MM.1S (cell line): ENCODE measurements around the gene BCCIP.

Experiments
- DNase-seq: peaks from one replicate; pipeline ENCODE4 v3.0.0-alpha.2; 2015
- H2AFZ ChIP-seq: fragments of 300-600 bp; sonication (generic); 2 replicates; pipeline ENCODE4 v1.6.0; 2016; ENCODE audit warnings: antibody characterized with exemption, low read length
- H3F3A ChIP-seq: fragments of 300-600 bp; sonication (generic); 2 replicates; pipeline ENCODE4 v1.6.1; 2016; ENCODE audit warnings: mild to moderate bottlenecking, antibody characterized with exemption, low read length, moderate library complexity, mixed read lengths; ENCODE audit not compliant: insufficient read depth
- H3K27ac ChIP-seq: fragments of 300-600 bp; sonication (generic); 2 replicates; pipeline ENCODE4 v1.5.1; 2016; ENCODE audit warnings: mild to moderate bottlenecking, low read length
- H3K27me3 ChIP-seq: fragments of 300-600 bp; sonication (generic); replicated peaks from 2 replicates; pipeline ENCODE4 v1.6.0; 2016; ENCODE audit warnings: low read length; ENCODE audit not compliant: insufficient read depth
- H3K36me3 ChIP-seq: fragments of 300-600 bp; sonication (generic); replicated peaks from 2 replicates; pipeline ENCODE4 v1.6.1; 2016; ENCODE audit warnings: mild to moderate bottlenecking, low read length, mixed read lengths; ENCODE audit not compliant: insufficient read depth
- H3K4me1 ChIP-seq: fragments of 300-600 bp; sonication (generic); 2 replicates; pipeline ENCODE4 v1.6.1; 2016; ENCODE audit warnings: low read length, mixed read lengths
- H3K4me2 ChIP-seq: fragments of 300-600 bp; sonication (generic); 2 replicates; pipeline ENCODE4 v1.6.0; 2016; ENCODE audit warnings: low read depth, low read length
- H3K4me3 ChIP-seq: fragments of 300-600 bp; sonication (generic); 2 replicates; pipeline ENCODE4 v1.5.1; 2016; ENCODE audit warnings: low read length, mixed read lengths
- H3K79me2 ChIP-seq: fragments of 300-600 bp; sonication (generic); 2 replicates; pipeline ENCODE4 v1.6.1; 2016; ENCODE audit warnings: mixed run types, low read length, mixed read lengths
- H3K9ac ChIP-seq: fragments of 300-600 bp; sonication (generic); 2 replicates; pipeline ENCODE4 v1.6.1; 2016; ENCODE audit warnings: low read length, mixed read lengths
- H3K9me2 ChIP-seq: fragments of 300-600 bp; sonication (generic); replicated peaks from 2 replicates; pipeline ENCODE4 v1.6.1; 2016; ENCODE audit warnings: mild to moderate bottlenecking, low read length, mixed read lengths; ENCODE audit not compliant: insufficient read depth
- H3K9me3 ChIP-seq: fragments of 300-600 bp; sonication (generic); replicated peaks from 2 replicates; pipeline ENCODE4 v1.6.1; 2016; ENCODE audit warnings: mild to moderate bottlenecking, low read length, mixed read lengths; ENCODE audit not compliant: insufficient read depth
- H4K20me1 ChIP-seq: fragments of 300-600 bp; sonication (generic); 2 replicates; pipeline ENCODE4 v1.6.1; 2016; ENCODE audit warnings: mild to moderate bottlenecking, low read length, moderate library complexity, mixed read lengths; ENCODE audit not compliant: insufficient read depth
- CTCF ChIP-seq: fragments of 300-600 bp; sonication (generic); IDR thresholded peaks from 2 replicates; pipeline ENCODE4 v1.5.1; 2016; ENCODE audit warnings: antibody characterized with exemption, low read length, mixed read lengths
- EZH2 ChIP-seq: fragments of 300-600 bp; sonication (generic); optimal IDR thresholded peaks from 2 replicates; pipeline ENCODE3; 2017; ENCODE audit warnings: low read depth, mild to moderate bottlenecking, antibody characterized with exemption, low read length, mixed read lengths
- EZH2phosphoT487 ChIP-seq: fragments of 300-600 bp; sonication (generic); IDR thresholded peaks from 2 replicates; pipeline ENCODE4 v1.6.1; 2018; ENCODE audit warnings: antibody characterized with exemption, low read length

Gene BCCIP

DNA sequence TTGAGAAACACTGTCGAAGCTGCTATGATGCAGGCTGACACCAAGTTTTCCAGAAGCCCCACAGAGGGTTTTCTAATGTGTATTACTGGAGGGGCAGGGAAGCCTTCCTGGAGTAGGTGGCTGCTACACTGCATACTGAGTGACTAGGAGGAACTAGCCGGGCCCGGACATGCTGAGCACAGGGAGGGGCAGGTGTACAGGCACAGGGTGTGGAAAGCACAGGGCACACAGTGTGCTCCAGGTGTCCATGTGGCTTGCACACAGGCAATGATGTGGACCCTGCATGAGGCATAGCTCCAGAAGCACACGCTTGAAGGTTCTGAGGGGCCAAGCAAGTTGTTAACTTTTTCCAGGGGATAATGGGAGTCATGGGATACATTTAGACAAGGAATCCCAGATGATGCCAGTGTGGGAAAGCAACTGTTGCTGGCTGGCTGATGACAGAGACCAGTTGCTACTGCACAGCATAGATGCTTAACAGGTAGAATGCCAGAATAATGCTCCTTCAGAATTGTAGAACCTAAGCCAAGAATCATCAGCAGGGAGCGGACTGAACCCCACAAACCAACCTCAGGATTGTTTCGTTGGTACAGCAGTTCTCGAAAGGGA is 43.2 kb downstream of the BCCIP start:
- Histone ChIP-seq H3K4me2 (no peak overlapping the region), H2AFZ (no peak overlapping the region), H3K36me3 (no peaks in the 10 kb centered on the region), H3K79me2 (no peaks in the 10 kb centered on the region), H3K9me3 (no peaks in the 10 kb centered on the region), H3K9ac (no peak overlapping the region), H3K27ac (no peak overlapping the region), H3K4me3 (no peak overlapping the region), H3K9me2 (no peaks in the 10 kb centered on the region), H3F3A (no peaks in the 10 kb centered on the region), H3K4me1 (no peaks in the 10 kb centered on the region), H4K20me1 (no peaks in the 10 kb centered on the region), H3K27me3 (no peaks in the 10 kb centered on the region)
- no peak for DNase-seq
- no peak for TF ChIP-seq CTCF
- TF ChIP-seq EZH2phosphoT487, result no peak
- no peak for TF ChIP-seq EZH2

- Histone ChIP-seq H3F3A (no peaks in the 10 kb centered on the region), H3K9me3 (no peaks in the 10 kb centered on the region), H3K4me1 (no peaks in the 10 kb centered on the region), H3K4me2 (no peak overlapping the region), H3K9ac (no peak overlapping the region), H3K27ac (no peak overlapping the region), H2AFZ (no peak overlapping the region), H3K27me3 (no peaks in the 10 kb centered on the region), H3K36me3 (no peaks in the 10 kb centered on the region), H3K9me2 (no peaks in the 10 kb centered on the region), H4K20me1 (no peaks in the 10 kb centered on the region), H3K79me2 (no peaks in the 10 kb centered on the region), H3K4me3 (no peak overlapping the region)
- TF ChIP-seq EZH2, result no peak
- peak; percentile 88 for TF ChIP-seq CTCF
- DNase-seq, result peak; percentile 45
Measured at GRCh38 chr10:125868372-125868975, 45.1 kb downstream of the BCCIP start.

- Histone ChIP-seq H3K9ac (no peak overlapping the region), H3K9me3 (no peaks in the 10 kb centered on the region), H3K9me2 (no peaks in the 10 kb centered on the region), H4K20me1 (no peaks in the 10 kb centered on the region), H3K36me3 (no peaks in the 10 kb centered on the region), H3K79me2 (no peaks in the 10 kb centered on the region), H3K4me3 (no peak overlapping the region), H2AFZ (no peak overlapping the region), H3K27ac (no peak overlapping the region), H3K4me1 (no peaks in the 10 kb centered on the region), H3F3A (no peaks in the 10 kb centered on the region), H3K27me3 (no peaks in the 10 kb centered on the region), H3K4me2 (no peak overlapping the region)
- DNase-seq, result no peak
- no peak for TF ChIP-seq EZH2phosphoT487
- no peak for TF ChIP-seq CTCF
- no peak for TF ChIP-seq EZH2
Measured at GRCh38 chr10:125871338-125871737, 48.0 kb downstream of the BCCIP start.
